ENCODE measurements around the gene BTD. TPM values are rescaled to one million over a fixed set of nuclear protein-coding genes. Genes with fewer than 3 reads are reported as not detected.

The BTD gene
- total and polyA plus RNA-seq, 2 donors (not counting 3 experiments of a cell fraction or from before 2014, with no cell fraction given), result 20.3 to 32.2 TPM

- Histone ChIP-seq H3K4me2 (ENCODE audit: insufficient read depth, low read length) (peak overlapping the region; percentile 85), H3K27ac (ENCODE audit: insufficient read depth, low read depth, low read length) (peak overlapping the region; percentile 100), H3K27me3 (ENCODE audit: control insufficient read depth in 2 of 2, insufficient read depth in 2 of 2, low read length in 2 of 2) (no peaks in the 10 kb centered on the region), H3K9me1 (replicated peaks; ENCODE audit: control insufficient read depth, extremely low read depth, insufficient read depth, low read length) (no peaks in the 10 kb centered on the region), H3K4me3 (replicated peaks in 1 of 3; ENCODE audit: insufficient read depth in 1 of 3, low read depth in 1 of 3, low read length in 3 of 3) (peak overlapping the region in 1 of 3 experiments; percentile 9), H3K9ac (replicated peaks; ENCODE audit: extremely low read depth, insufficient read depth, low read length) (peak overlapping the region; percentile 96), H3K36me3 (ENCODE audit: control insufficient read depth in 2 of 2, extremely low read depth in 1 of 2, insufficient read depth in 2 of 2, low read length in 2 of 2) (no peaks in the 10 kb centered on the region), H3K4me1 (ENCODE audit: control insufficient read depth, extremely low read depth, insufficient read depth, low read length) (peaks cover 61% of the 10 kb centered on the region), H3K9me3 (replicated peaks; ENCODE audit: control insufficient read depth, insufficient read depth, low read length) (no peaks in the 10 kb centered on the region), H2AFZ (ENCODE audit: low read depth, low read length) (peak overlapping the region; percentile 1), H4K20me1 (replicated peaks; ENCODE audit: control insufficient read depth, extremely low read depth, insufficient read depth, low read length) (no peaks in the 10 kb centered on the region), H3K79me2 (ENCODE audit: control insufficient read depth, insufficient read depth, low read length) (no peaks in the 10 kb centered on the region)
- FAIRE-seq (peak; percentile 75), DNase-seq (ENCODE audit: low read depth, low spot score) (no peak)
- ChIA-PET CTCF (interaction anchor here (0.7 to 4.0 kb wide), 11 partner anchors 8 to 633 kb away, joined by 3 to 59 read pairs (median 7); partner anchors contain the start of genes ANKRD28, DPH3 and OXNAD1), POLR2A (interaction anchor here (0.6 to 1.7 kb wide), 2 partner anchors 9 to 15 kb away, joined by 3 to 16 read pairs; no protein-coding TSS in a partner anchor)
- dilution Hi-C loops (cut with MboI; ENCODE audit: extremely low pct_ligation_motif_present, low sequenced_read_pairs), result loop anchor here (25.0 kb wide), 1 partner anchor 431 kb away; no protein-coding TSS in a partner anchor
- TF ChIP-seq MYC (IDR thresholded peaks at IDR 0.05; ENCODE audit: low read depth, low read length) (no peak), CTCF (IDR thresholded peaks at IDR 0.05; ENCODE audit: extremely low read depth in 1 of 2, insufficient read depth in 1 of 2, low read depth in 1 of 2, low read length in 2 of 2) (peak in 1 of 2 donors; percentile 27), POLR2A (IDR thresholded peaks at IDR 0.05; ENCODE audit: low read depth, low read length) (no peak), FOS (IDR thresholded peaks at IDR 0.05; ENCODE audit: borderline replicate concordance, insufficient read depth, low read length) (peak; percentile 20), JUN (IDR thresholded peaks at IDR 0.05; ENCODE audit: borderline replicate concordance, insufficient read depth, insufficient read length, low read depth) (no peak), EZH2 (IDR thresholded peaks at IDR 0.05; ENCODE audit: borderline replicate concordance, low read depth, low read length, severe bottlenecking) (no peak), MAX (IDR thresholded peaks at IDR 0.05; ENCODE audit: insufficient read depth, insufficient read length) (no peak), POLR2AphosphoS5 (IDR thresholded peaks at IDR 0.05; ENCODE audit: insufficient read depth, low read depth, low read length) (no peak), GATA2 (IDR thresholded peaks at IDR 0.05; ENCODE audit: insufficient read depth, insufficient read length, low read depth, low read length) (no peak)
- BruUV-seq (replicated peaks), result no TSS peak
- intact Hi-C loops (cut with micrococcal nuclease), result loop anchor here (1.0 to 10.0 kb wide), 6 partner anchors 16 to 545 kb away; no protein-coding TSS in a partner anchor
Observed at GRCh38 chr3:15631426-15632211, 30.1 kb downstream of the BTD start.

All from endothelial cell of umbilical vein (primary cell).